Mesothelial cell of epicardium (in vitro differentiated cells): ENCODE measurements around the gene DRC7. TPM values are rescaled to one million over a fixed set of nuclear protein-coding genes. Genes with fewer than 3 reads are reported as not detected.

ENCODE experiments used
- DNase-seq, 2 experiments: peaks; one replicate each; pipeline ENCODE4 v3.0.0; 2021; ENCODE audit warnings: low spot score in 2 of 2; ENCODE audit not compliant: unreplicated experiment in 2 of 2
- H3K27ac Mint-ChIP-seq: 2 replicates; pipeline ENCODE4 v1.8.0; 2021; ENCODE audit warnings: mixed read lengths
- H3K27me3 Mint-ChIP-seq: 2 replicates; pipeline ENCODE4 v1.8.0; 2021; ENCODE audit warnings: low read depth, mixed read lengths
- H3K36me3 Mint-ChIP-seq: 2 replicates; pipeline ENCODE4 v1.8.0; 2021; ENCODE audit warnings: mixed read lengths
- H3K4me1 Mint-ChIP-seq: 2 replicates; pipeline ENCODE4 v1.8.0; 2021; ENCODE audit warnings: mixed read lengths
- H3K4me3 Mint-ChIP-seq: 2 replicates; pipeline ENCODE4 v1.8.0; 2021; ENCODE audit warnings: mild to moderate bottlenecking, moderate library complexity, mixed read lengths
- H3K9me3 Mint-ChIP-seq: 2 replicates; pipeline ENCODE4 v1.8.0; 2021; ENCODE audit warnings: mixed read lengths
- CTCF ChIP-seq: fragments of 200-600 bp; sonication (generic); IDR thresholded peaks from one replicate; pipeline ENCODE4 v1.5.0; 2021; ENCODE audit warnings: antibody characterized with exemption; ENCODE audit not compliant: unreplicated experiment
- total RNA-seq: library from RNA; stranded (reverse); gene quantifications from 3 replicates; pipeline ENCODE4 v1.2.1, GENCODE V29; 2021

The DRC7 gene
- total RNA-seq, 1 donor from 2014 or later = not detected

DNA sequence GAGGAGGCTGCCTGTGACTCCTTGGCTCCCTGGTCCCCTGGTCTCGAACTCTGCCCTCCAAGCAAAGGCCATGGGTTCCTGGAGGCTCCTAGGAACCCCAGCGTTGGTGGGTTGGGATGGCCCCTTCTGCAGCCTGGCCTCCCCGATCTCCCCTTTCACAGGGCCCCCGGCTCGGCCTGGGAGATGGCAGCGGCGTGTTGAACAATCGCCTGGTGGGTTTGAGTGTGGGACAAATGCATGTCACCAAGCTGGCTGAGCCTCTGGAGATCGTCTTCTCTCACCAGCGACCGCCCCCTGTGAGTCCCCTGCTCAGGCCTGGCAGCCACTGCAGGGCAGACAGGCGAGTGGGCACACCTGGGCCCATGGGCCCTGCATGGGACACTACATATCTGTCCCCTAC, 15.6 kb upstream of the DRC7 start:
- no peak for DNase-seq
- Mint-ChIP-seq H3K27ac (no peak overlapping the region), H3K4me3 (no peak overlapping the region), H3K27me3 (no peaks in the 10 kb centered on the region), H3K36me3 (no peaks in the 10 kb centered on the region), H3K9me3 (no peaks in the 10 kb centered on the region), H3K4me1 (peaks cover 26% of the 10 kb centered on the region)
- no peak for TF ChIP-seq CTCF

DNA sequence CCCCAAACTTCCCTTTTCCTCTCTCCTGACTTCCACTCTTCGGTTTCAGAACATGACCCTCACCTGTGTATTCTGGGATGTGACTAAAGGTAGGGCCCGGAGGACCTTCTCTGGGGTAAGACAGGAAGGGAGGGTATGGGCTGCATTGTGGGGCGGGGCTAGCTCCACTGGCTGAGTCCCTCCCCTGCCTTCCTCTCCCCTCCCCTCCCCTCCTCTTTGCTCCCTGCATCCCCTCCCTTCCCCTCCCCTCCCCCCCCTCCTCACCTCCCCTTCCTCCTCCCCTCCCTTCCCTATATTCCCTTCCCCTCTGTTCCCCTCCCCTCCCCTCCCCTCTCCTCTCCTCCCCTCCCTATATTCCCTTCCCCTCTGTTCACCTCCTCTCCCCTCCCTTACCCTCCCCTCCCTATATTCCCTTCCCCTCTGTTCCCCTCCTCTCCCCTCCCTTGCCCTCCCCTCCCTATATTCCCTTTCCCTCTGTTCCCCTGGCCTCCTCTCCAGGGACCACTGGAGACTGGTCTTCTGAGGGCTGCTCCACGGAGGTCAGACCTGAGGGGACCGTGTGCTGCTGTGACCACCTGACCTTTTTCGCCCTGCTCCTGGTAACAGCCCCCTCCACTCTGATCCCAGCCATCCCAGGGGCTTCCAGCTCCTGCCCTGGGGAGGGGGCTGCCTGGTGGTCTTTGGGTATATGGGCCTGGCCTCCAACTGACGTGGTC, 14.7 kb upstream of the DRC7 start:
- Mint-ChIP-seq H3K27me3 (no peaks in the 10 kb centered on the region), H3K9me3 (no peaks in the 10 kb centered on the region), H3K27ac (no peak overlapping the region), H3K4me1 (peaks cover 26% of the 10 kb centered on the region), H3K36me3 (no peaks in the 10 kb centered on the region), H3K4me3 (no peak overlapping the region)
- TF ChIP-seq CTCF = no peak
- no peak for DNase-seq

GRCh38 chr16:57680842-57681375, 13.7 kb upstream of the DRC7 start:
- Mint-ChIP-seq H3K9me3 (no peaks in the 10 kb centered on the region), H3K4me1 (peaks cover 26% of the 10 kb centered on the region), H3K27me3 (no peaks in the 10 kb centered on the region), H3K4me3 (no peak overlapping the region), H3K36me3 (no peaks in the 10 kb centered on the region), H3K27ac (no peak overlapping the region)
- DNase-seq = no peak
- TF ChIP-seq CTCF = no peak

GRCh38 chr16:57681950-57682728, 12.5 kb upstream of the DRC7 start:
- Mint-ChIP-seq H3K4me3 (no peak overlapping the region), H3K4me1 (peaks cover 17% of the 10 kb centered on the region), H3K36me3 (no peaks in the 10 kb centered on the region), H3K9me3 (no peaks in the 10 kb centered on the region), H3K27me3 (no peaks in the 10 kb centered on the region), H3K27ac (peak overlapping the region; percentile 41)
- no peak for DNase-seq
- TF ChIP-seq CTCF = no peak

DNA sequence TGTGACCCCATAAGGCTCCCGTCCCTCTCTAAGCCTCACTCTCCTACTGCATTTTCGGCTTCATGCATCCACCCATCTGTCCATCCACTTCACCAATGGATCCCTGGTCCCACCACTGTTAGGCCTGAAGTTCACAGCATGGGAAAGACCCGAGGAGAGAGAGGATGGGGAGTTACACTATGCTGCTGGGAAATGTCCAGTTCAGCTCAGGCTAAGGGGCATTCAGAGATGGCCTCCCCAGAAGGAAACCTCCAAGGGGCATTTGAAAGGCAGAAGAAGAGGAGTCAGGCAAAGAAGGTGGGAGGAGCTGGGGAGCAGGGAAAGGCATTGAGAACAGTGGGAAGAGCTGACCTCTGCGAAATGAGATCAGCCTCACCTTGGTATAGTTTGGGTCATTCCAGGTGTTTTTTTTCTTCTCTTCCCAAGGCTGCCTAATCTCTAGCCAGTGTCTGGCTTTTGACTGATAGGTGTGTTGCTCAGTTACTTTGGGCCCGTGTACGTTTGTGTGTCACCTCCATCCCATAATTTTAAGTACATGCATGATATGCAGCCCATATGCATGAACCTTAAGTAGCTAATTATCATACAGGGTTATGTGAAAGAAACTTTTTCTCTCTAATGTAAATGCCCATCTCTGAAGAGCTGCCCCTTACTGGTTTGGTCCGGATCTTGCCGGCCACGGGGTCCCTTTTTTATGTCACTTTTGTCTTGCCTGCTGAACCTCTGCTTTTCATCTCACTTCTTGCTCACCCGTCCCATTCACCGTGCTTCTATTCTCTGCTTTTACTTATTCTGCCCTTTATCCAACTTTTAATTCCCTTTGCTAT, 11.6 kb upstream of the DRC7 start:
- H3K36me3 Mint-ChIP-seq = no peaks in the 10 kb centered on the region
- H3K27me3 Mint-ChIP-seq = no peaks in the 10 kb centered on the region
- TF ChIP-seq CTCF = no peak
- no peaks in the 10 kb centered on the region for H3K9me3 Mint-ChIP-seq
- no peak for DNase-seq
- H3K4me3 Mint-ChIP-seq = no peak overlapping the region
- peak overlapping the region; percentile 41 for H3K27ac Mint-ChIP-seq
- peaks cover 15% of the 10 kb centered on the region for H3K4me1 Mint-ChIP-seq
